GM19452 (cell line): ENCODE results near the gene STH.
"Not testable (repeated sequence)": the region's sequence is repeated elsewhere in the genome, so short reads cannot be mapped to it uniquely, and the experiment has no call there.

ENCODE experiments used
- ATAC-seq: cut with Tn5 transposase; IDR thresholded peaks from one replicate; pipeline ENCODE4 v1.9.1; 2021; ENCODE audit not compliant: unreplicated experiment

Gene STH

GRCh38 chr17:46002311-46002972 is 3.4 kb downstream of the STH start:
- no peak for ATAC-seq

- ATAC-seq = no peak
Observed at GRCh38 chr17:46002973-46003316, 3.9 kb downstream of the STH start.

GRCh38 chr17:46003907-46004748 is 5.1 kb downstream of the STH start:
- no peak for ATAC-seq

- ATAC-seq = not testable (repeated sequence)
Observed at GRCh38 chr17:46006082-46006481, 7.0 kb downstream of the STH start.

GRCh38 chr17:46007461-46007965 is 8.5 kb downstream of the STH start:
- ATAC-seq = no peak

- no peak for ATAC-seq
Observed at GRCh38 chr17:46008591-46008990, 9.5 kb downstream of the STH start.

GRCh38 chr17:46009681-46010596 is 10.9 kb downstream of the STH start:
- no peak for ATAC-seq

GRCh38 chr17:46010597-46011186 is 11.6 kb downstream of the STH start:
- ATAC-seq = no peak

GRCh38 chr17:46011711-46012505 is 12.9 kb downstream of the STH start:
- ATAC-seq = no peak

- no peak for ATAC-seq
Observed at GRCh38 chr17:46012506-46013079, 13.5 kb downstream of the STH start.

GRCh38 chr17:46013127-46013501 is 14.1 kb downstream of the STH start:
- no peak for ATAC-seq

GRCh38 chr17:46013502-46014165 is 14.6 kb downstream of the STH start:
- no peak for ATAC-seq

GRCh38 chr17:46019408-46019925 is 20.4 kb downstream of the STH start:
- ATAC-seq = not testable (repeated sequence)

- peak; percentile 75 for ATAC-seq
Observed at GRCh38 chr17:46020023-46020761, 21.1 kb downstream of the STH start.

- no peak for ATAC-seq
Observed at GRCh38 chr17:46020998-46021397, 21.9 kb downstream of the STH start.

GRCh38 chr17:46023366-46023765 is 24.3 kb downstream of the STH start:
- ATAC-seq = not testable (repeated sequence)

- no peak for ATAC-seq
Observed at GRCh38 chr17:46023783-46024388, 24.8 kb downstream of the STH start.

GRCh38 chr17:46024590-46024989 is 25.5 kb downstream of the STH start:
- no peak for ATAC-seq
